HFFc6 (cell line): ENCODE measurements around the gene POTEH. TPM values are rescaled to one million over a fixed set of nuclear protein-coding genes. Genes with fewer than 3 reads are reported as not detected.
"Not testable (repeated sequence)": the region's sequence is repeated elsewhere in the genome, so short reads cannot be mapped to it uniquely, and the experiment has no call there.

ENCODE experiments used
- DNase-seq: peaks from one replicate; pipeline ENCODE4 v3.0.0-alpha.2; 2018
- H3K27ac Mint-ChIP-seq: 2 replicates; pipeline ENCODE4 v1.8.0; 2020; ENCODE audit warnings: mild to moderate bottlenecking, mixed read lengths
- H3K27me3 Mint-ChIP-seq: 2 replicates; pipeline ENCODE4 v1.8.0; 2021; ENCODE audit warnings: mild to moderate bottlenecking, moderate library complexity, mixed read lengths; ENCODE audit not compliant: insufficient read depth
- H3K36me3 Mint-ChIP-seq: 2 replicates; pipeline ENCODE4 v1.8.0; 2021; ENCODE audit warnings: low read depth, mixed read lengths
- H3K4me1 Mint-ChIP-seq: 2 replicates; pipeline ENCODE4 v1.8.0; 2020; ENCODE audit warnings: low read depth, mixed read lengths
- H3K4me3 Mint-ChIP-seq: 2 replicates; pipeline ENCODE4 v1.8.0; 2020; ENCODE audit warnings: mild to moderate bottlenecking, moderate library complexity, mixed read lengths
- H3K9me3 Mint-ChIP-seq: 2 replicates; pipeline ENCODE4 v1.8.0; 2020; ENCODE audit warnings: mild to moderate bottlenecking, mixed read lengths
- total RNA-seq, 6 experiments: library from RNA; stranded (reverse); fragmentation: NEBNext Ultra II Directional; extraction: Animal tissue kit (Norgen Biotek cat#: 25700); gene quantifications; 2 replicates in 1 of 6; 3 replicates in 5 of 6; pipeline ENCODE4 v1.2.3, GENCODE V29; 2021

The POTEH gene
- total RNA-seq, 6 experiments from 2014 or later: not detected

GRCh38 chr22:15688090-15688489 is 1.7 kb upstream of the POTEH start:
- H3K36me3 Mint-ChIP-seq, DNase-seq, H3K4me3 Mint-ChIP-seq, H3K9me3 Mint-ChIP-seq, H3K4me1 Mint-ChIP-seq, H3K27ac Mint-ChIP-seq, H3K27me3 Mint-ChIP-seq: not testable (repeated sequence)

GRCh38 chr22:15689012-15689748 is 646 bp upstream of the POTEH start:
- H3K9me3 Mint-ChIP-seq: not testable (repeated sequence)

GRCh38 chr22:15713600-15713999 is 23.8 kb downstream of the POTEH start:
- not testable (repeated sequence) for H3K4me1 Mint-ChIP-seq, H3K9me3 Mint-ChIP-seq, H3K4me3 Mint-ChIP-seq, H3K36me3 Mint-ChIP-seq, DNase-seq, H3K27me3 Mint-ChIP-seq, H3K27ac Mint-ChIP-seq

More at GRCh38 chr22:15689012-15689748, 646 bp upstream of the POTEH start:
- not testable (repeated sequence) for H3K27me3 Mint-ChIP-seq, H3K27ac Mint-ChIP-seq, H3K4me3 Mint-ChIP-seq, H3K36me3 Mint-ChIP-seq, H3K4me1 Mint-ChIP-seq, DNase-seq

DNA sequence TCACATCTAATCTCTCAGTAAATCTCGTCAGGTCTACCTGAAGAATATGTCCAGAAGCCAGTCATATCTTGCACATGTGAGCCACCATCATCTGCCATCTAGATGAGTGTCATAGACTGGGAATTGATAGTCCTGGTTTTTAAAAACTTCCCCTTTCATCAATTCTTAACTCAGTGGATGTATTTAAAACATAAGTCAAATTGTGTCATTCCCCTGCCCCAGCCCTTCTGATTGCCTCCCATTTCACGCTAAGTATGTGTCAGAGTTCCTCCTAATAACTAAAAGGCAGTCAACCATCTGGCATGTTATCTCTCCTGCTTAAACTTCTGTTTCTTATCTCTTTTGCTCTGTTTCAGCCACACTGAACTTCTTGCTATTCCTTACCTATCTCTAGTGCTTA is 24.3 kb downstream of the POTEH start:
- not testable (repeated sequence) for H3K4me3 Mint-ChIP-seq, H3K27me3 Mint-ChIP-seq, H3K4me1 Mint-ChIP-seq, H3K9me3 Mint-ChIP-seq, H3K36me3 Mint-ChIP-seq, DNase-seq, H3K27ac Mint-ChIP-seq

GRCh38 chr22:15721884-15722283 is 32.1 kb downstream of the POTEH start:
- H3K27me3 Mint-ChIP-seq, H3K4me1 Mint-ChIP-seq, H3K4me3 Mint-ChIP-seq, H3K9me3 Mint-ChIP-seq, H3K27ac Mint-ChIP-seq, H3K36me3 Mint-ChIP-seq, DNase-seq: not testable (repeated sequence)

GRCh38 chr22:15729209-15729917 is 39.5 kb downstream of the POTEH start:
- not testable (repeated sequence) for H3K36me3 Mint-ChIP-seq, H3K27me3 Mint-ChIP-seq, H3K4me1 Mint-ChIP-seq, H3K4me3 Mint-ChIP-seq, H3K9me3 Mint-ChIP-seq, DNase-seq, H3K27ac Mint-ChIP-seq

DNA sequence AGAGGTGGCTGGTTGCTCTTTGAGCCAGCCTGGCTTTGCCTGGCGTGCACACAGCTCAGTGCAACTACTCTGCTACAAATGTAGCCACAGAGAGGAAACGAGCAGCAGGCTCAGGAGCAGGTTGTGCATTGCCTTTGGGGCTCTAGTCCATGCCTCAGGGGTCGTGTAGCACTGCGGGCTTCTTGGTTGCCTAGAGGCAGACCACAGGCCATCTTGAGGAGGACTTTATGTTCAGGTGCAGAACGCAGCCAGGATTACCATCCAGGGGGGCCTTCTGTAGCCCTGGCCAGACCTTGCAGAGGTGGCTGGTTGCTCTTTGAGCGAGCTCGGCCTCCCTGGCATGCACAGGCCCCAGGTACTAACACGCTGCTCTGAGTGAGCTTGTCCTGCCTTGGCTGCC is 41.2 kb downstream of the POTEH start:
- H3K4me3 Mint-ChIP-seq, H3K27ac Mint-ChIP-seq, DNase-seq, H3K36me3 Mint-ChIP-seq, H3K4me1 Mint-ChIP-seq, H3K27me3 Mint-ChIP-seq, H3K9me3 Mint-ChIP-seq: not testable (repeated sequence)

DNA sequence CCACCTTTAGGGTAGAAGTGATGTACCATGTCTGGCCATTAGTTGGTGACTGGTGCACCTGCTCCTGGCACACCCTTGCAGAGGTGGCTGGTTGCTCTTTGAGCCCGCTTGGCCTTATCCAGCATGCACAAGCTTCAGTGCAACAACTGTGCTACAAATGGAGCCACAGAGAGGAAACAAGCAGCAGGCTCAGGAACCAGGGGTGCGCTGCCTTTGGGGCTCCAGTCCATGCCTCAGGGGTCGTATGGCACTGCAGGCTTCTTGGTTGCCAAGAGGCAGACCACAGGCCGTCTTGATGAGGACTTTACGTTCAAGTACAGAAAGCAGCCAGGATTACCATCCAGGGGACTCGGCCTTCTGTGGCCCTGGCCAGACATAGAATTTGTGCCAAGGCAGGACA is 44.6 kb downstream of the POTEH start:
- H3K36me3 Mint-ChIP-seq, H3K27ac Mint-ChIP-seq: not testable (repeated sequence)

DNA sequence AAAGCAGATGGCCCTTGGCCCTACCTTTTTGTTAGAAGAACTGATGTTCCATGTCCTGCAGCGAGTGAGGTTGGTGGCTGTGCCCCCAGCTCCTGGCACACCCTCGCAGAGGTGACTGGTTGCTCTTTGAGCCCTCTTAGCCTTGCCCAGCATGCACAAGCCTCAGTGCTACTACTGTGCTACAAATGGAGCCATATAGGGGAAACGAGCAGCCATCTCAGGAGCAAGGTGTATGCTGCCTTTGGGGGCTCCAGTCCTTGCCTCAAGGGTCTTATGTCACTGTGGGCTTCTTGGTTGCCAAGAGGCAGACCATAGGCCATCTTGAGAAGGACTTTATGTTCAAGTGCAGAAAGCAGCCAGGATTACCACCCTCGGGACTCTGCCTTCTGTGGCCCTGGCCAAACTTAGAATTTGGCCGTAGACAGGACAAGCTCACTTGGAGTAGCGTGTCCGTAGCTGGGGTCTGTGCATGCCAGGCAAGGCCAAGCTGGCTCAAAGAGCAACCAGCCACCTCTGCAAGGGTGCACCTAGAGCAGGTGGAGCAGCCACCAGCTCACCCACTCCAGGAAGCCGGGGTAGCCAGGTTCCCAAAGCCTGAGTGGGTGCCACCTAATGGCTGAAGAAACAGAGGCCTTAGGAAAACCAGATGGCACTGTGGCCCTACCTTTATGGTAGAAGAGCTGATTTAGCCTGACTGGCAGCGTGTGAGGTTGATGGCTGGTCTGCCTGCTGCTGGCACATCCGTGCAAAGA is 48.5 kb downstream of the POTEH start:
- H3K36me3 Mint-ChIP-seq, H3K27me3 Mint-ChIP-seq, H3K4me3 Mint-ChIP-seq, H3K9me3 Mint-ChIP-seq, DNase-seq, H3K27ac Mint-ChIP-seq, H3K4me1 Mint-ChIP-seq: not testable (repeated sequence)

More for the DNA sequence above, 44.6 kb downstream of the POTEH start:
- not testable (repeated sequence) for H3K27me3 Mint-ChIP-seq, DNase-seq, H3K9me3 Mint-ChIP-seq, H3K4me1 Mint-ChIP-seq, H3K4me3 Mint-ChIP-seq

DNA sequence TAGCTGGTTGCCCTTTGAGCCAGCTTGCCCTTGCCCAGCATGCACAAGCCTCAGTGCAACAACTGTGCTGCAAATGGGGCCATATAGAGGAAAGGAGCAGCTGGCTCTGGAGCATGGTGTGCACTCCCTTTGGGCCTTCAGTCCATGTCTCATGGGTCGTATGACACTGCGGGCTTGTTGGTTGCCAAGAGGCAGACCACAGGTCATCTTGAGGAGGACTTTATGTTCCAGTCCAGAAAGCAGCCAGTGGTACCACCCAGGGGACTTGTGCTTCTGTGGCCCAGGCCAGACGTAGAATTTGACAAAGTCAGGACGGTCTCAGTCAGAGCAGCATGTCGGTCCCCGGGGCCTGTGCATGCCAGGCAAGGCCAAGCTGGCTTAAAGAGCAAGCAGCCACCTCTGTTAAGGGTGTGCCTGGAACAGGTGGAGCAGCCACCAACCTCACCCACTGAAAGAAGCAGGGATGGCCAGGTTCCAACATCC is 49.1 kb downstream of the POTEH start:
- H3K36me3 Mint-ChIP-seq, H3K27me3 Mint-ChIP-seq, H3K4me1 Mint-ChIP-seq, H3K4me3 Mint-ChIP-seq, H3K27ac Mint-ChIP-seq, DNase-seq, H3K9me3 Mint-ChIP-seq: not testable (repeated sequence)

DNA sequence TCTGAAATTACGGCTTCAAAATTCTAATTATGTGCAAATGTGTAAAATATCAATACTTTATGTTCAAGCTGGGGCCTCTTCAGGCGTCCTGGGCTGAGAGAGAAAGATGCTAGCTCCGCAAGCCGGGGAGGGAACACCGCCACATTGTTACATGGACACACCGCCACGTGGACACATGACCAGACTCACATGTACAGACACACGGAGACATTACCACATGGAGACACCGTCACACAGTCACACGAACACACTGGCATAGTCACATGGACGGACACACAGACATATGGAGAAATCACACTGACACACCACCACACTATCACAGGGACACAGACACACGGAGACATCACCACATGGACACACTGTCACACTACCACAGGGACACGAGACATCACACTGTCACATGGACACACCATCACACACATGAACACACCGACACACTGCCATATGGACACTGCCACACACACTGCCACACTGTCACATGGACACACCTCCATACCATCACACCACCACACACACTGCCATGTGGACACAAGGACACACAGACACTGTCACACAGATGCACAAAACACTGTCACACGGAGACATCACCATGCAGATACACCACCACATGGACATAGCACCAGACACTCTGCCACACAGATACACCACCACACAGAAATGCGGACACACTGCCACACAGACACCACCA is 58.0 kb downstream of the POTEH start:
- H3K4me1 Mint-ChIP-seq, DNase-seq, H3K27me3 Mint-ChIP-seq, H3K36me3 Mint-ChIP-seq, H3K4me3 Mint-ChIP-seq, H3K27ac Mint-ChIP-seq, H3K9me3 Mint-ChIP-seq: not testable (repeated sequence)

GRCh38 chr22:15749181-15749970 is 59.5 kb downstream of the POTEH start:
- not testable (repeated sequence) for H3K9me3 Mint-ChIP-seq, H3K4me3 Mint-ChIP-seq, H3K27me3 Mint-ChIP-seq, H3K27ac Mint-ChIP-seq, H3K36me3 Mint-ChIP-seq, H3K4me1 Mint-ChIP-seq, DNase-seq
